IMR-90 (cell line): ENCODE data around the gene MDM4. TPM values are rescaled to one million over a fixed set of nuclear protein-coding genes. Genes with fewer than 3 reads are reported as not detected.

Experiments
- ATAC-seq: fragments of 200-7000 bp; cut with Tn5 transposase; 2 replicates; pipeline ENCODE4 v1.9.1; 2020; ENCODE audit warnings: low read depth, mild to moderate bottlenecking, moderate library complexity
- BruUV-seq: library from RNA; stranded (reverse); fragments of 400-500 nt; replicated peaks from 2 replicates; lab custom pipeline; 2021; lab: Mats Ljungman, UMichigan
- CTCF ChIA-PET: fragments of 300-600 bp; formaldehyde crosslinking; extraction: SDS; loops from one replicate; lab custom pipeline; 2021; ENCODE audit warnings: antibody characterized with exemption; lab: Yijun Ruan, JAX
- POLR2A ChIA-PET: fragments of 300-600 bp; sonication (Branson Sonifier 250); formaldehyde crosslinking; loops from one replicate; lab custom pipeline; 2022; ENCODE audit warnings: antibody characterized with exemption; ENCODE audit not compliant: unreplicated experiment; lab: Charles Lee
- DNase-seq: peaks from one replicate; pipeline ENCODE4 v3.0.0; 2013
- H2AFZ ChIP-seq: replicated peaks from 2 replicates; pipeline ENCODE3; 2013; ENCODE audit warnings: low read length, mild to moderate bottlenecking; ENCODE audit not compliant: poor library complexity
- H2AK5ac ChIP-seq: 2 replicates; pipeline ENCODE4 v1.6.1; 2013; ENCODE audit warnings: low read depth, low read length, inconsistent platforms
- H2AK9ac ChIP-seq: replicated peaks from 2 replicates; pipeline ENCODE3; 2013; ENCODE audit warnings: mild to moderate bottlenecking, low read depth, low read length, moderate library complexity; ENCODE audit not compliant: poor library complexity
- H2BK120ac ChIP-seq: 2 replicates; pipeline ENCODE4 v1.6.1; 2013; ENCODE audit warnings: low read depth, low read length, inconsistent platforms
- H2BK15ac ChIP-seq: 3 replicates; pipeline ENCODE4 v1.6.1; 2013; ENCODE audit warnings: low read depth, low read length, inconsistent platforms
- H2BK20ac ChIP-seq: 2 replicates; pipeline ENCODE4 v1.6.1; 2013; ENCODE audit warnings: low read depth, mild to moderate bottlenecking, inconsistent platforms, low read length, moderate library complexity
- H2BK5ac ChIP-seq: 2 replicates; pipeline ENCODE4 v1.6.1; 2013; ENCODE audit warnings: mild to moderate bottlenecking, low read depth, low read length, inconsistent platforms; ENCODE audit not compliant: poor library complexity, severe bottlenecking
- H3K14ac ChIP-seq: replicated peaks from 2 replicates; pipeline ENCODE4 v1.6.1; 2013; ENCODE audit warnings: low read depth, low read length, inconsistent platforms
- H3K18ac ChIP-seq: 2 replicates; pipeline ENCODE4 v1.6.1; 2013; ENCODE audit warnings: low read depth, low read length, control low read depth
- H3K23ac ChIP-seq: 2 replicates; pipeline ENCODE4 v1.6.1; 2013; ENCODE audit warnings: low read depth, low read length, inconsistent platforms
- H3K27ac ChIP-seq: 2 replicates; pipeline ENCODE4 v1.5.1; 2013; ENCODE audit warnings: mild to moderate bottlenecking, control low read depth, low read length; ENCODE audit not compliant: insufficient read depth
- H3K27me3 ChIP-seq: 2 replicates; pipeline ENCODE4 v1.6.1; 2013; ENCODE audit warnings: low read length; ENCODE audit not compliant: control insufficient read depth, insufficient read depth
- H3K36me3 ChIP-seq: 2 replicates; pipeline ENCODE4 v1.6.1; 2013; ENCODE audit warnings: low read length, mixed read lengths; ENCODE audit not compliant: control insufficient read depth, insufficient read depth
- H3K4ac ChIP-seq: 2 replicates; pipeline ENCODE4 v1.6.1; 2013; ENCODE audit warnings: low read depth, low read length, inconsistent platforms
- H3K4me1 ChIP-seq: 2 replicates; pipeline ENCODE4 v1.6.1; 2013; ENCODE audit warnings: low read length, mixed read lengths; ENCODE audit not compliant: control insufficient read depth, insufficient read depth
- H3K4me2 ChIP-seq: 2 replicates; pipeline ENCODE4 v1.6.1; 2013; ENCODE audit warnings: low read depth, mild to moderate bottlenecking, control low read depth, low read length, moderate library complexity
- H3K4me3 ChIP-seq: 2 replicates; pipeline ENCODE4 v1.5.1; 2013; ENCODE audit warnings: low read depth, mild to moderate bottlenecking, control low read depth, low read length, moderate library complexity; ENCODE audit not compliant: insufficient read depth
- H3K56ac ChIP-seq: 2 replicates; pipeline ENCODE4 v1.6.1; 2013; ENCODE audit warnings: low read length, inconsistent platforms; ENCODE audit not compliant: insufficient read depth; ENCODE audit errors: extremely low read depth
- H3K79me1 ChIP-seq, 2 experiments: 2 replicates each; pipeline ENCODE4 v1.6.1; 2013; ENCODE audit warnings: low read length in 2 of 2, inconsistent platforms in 1 of 2, low read depth in 1 of 2
- H3K9ac ChIP-seq: 2 replicates; pipeline ENCODE4 v1.6.1; 2013; ENCODE audit warnings: low read depth, low read length, control low read depth
- H3K9me1 ChIP-seq: 2 replicates; pipeline ENCODE4 v1.6.1; 2013; ENCODE audit warnings: low read length, inconsistent platforms; ENCODE audit not compliant: insufficient read depth
- H3K9me3 ChIP-seq: 2 replicates; pipeline ENCODE4 v1.6.1; 2013; ENCODE audit warnings: low read length; ENCODE audit not compliant: control insufficient read depth, insufficient read depth
- H4K20me1 ChIP-seq: 2 replicates; pipeline ENCODE4 v1.6.1; 2013; ENCODE audit warnings: low read length, inconsistent platforms; ENCODE audit not compliant: insufficient read depth
- H4K5ac ChIP-seq: 2 replicates; pipeline ENCODE4 v1.6.1; 2013; ENCODE audit warnings: mild to moderate bottlenecking, low read depth, low read length, control low read depth
- H4K8ac ChIP-seq, 2 experiments: 2 replicates each; pipeline ENCODE4 v1.6.1; 2013; ENCODE audit warnings: low read depth in 2 of 2, low read length in 2 of 2, control low read depth in 1 of 2, inconsistent platforms in 1 of 2
- H4K91ac ChIP-seq: 2 replicates; pipeline ENCODE4 v1.6.1; 2013; ENCODE audit warnings: low read depth, low read length, inconsistent platforms; ENCODE audit not compliant: insufficient read depth
- BHLHE40 ChIP-seq: fragments of 150-350 bp; IDR thresholded peaks from 2 replicates; pipeline ENCODE4 v1.6.1; 2016; ENCODE audit warnings: mild to moderate bottlenecking, low read depth, low read length
- CEBPB ChIP-seq: IDR thresholded peaks from 2 replicates; pipeline ENCODE4 v1.6.1; 2012; ENCODE audit warnings: low read depth, low read length, improper control_type of control experiment
- CHD1 ChIP-seq: IDR thresholded peaks from 2 replicates; pipeline ENCODE4 v1.6.1; 2012; ENCODE audit warnings: low read depth, low read length, improper control_type of control experiment
- MAFK ChIP-seq: IDR thresholded peaks from 2 replicates; pipeline ENCODE4 v1.6.1; 2012; ENCODE audit warnings: low read depth, low read length, improper control_type of control experiment
- MAZ ChIP-seq: IDR thresholded peaks from 2 replicates; pipeline ENCODE4 v1.6.1; 2012; ENCODE audit warnings: low read depth, mild to moderate bottlenecking, low read length, improper control_type of control experiment, moderate library complexity, borderline replicate concordance
- MXI1 ChIP-seq: IDR thresholded peaks from 2 replicates; pipeline ENCODE4 v1.6.1; 2012; ENCODE audit warnings: low read depth, mild to moderate bottlenecking, low read length, moderate library complexity, borderline replicate concordance
- NFE2L2 ChIP-seq: fragments of 150-350 bp; IDR thresholded peaks from 2 replicates; pipeline ENCODE4 v1.6.1; 2016; ENCODE audit warnings: low read depth, mild to moderate bottlenecking, low read length
- RAD21 ChIP-seq: IDR thresholded peaks from 2 replicates; pipeline ENCODE4 v1.6.1; 2012; ENCODE audit warnings: low read length, improper control_type of control experiment
- RFX5 ChIP-seq: IDR thresholded peaks from 2 replicates; pipeline ENCODE4 v1.8.0; 2012; ENCODE audit warnings: low read depth, mild to moderate bottlenecking, low read length, moderate library complexity
- USF2 ChIP-seq: fragments of 150-350 bp; IDR thresholded peaks from 2 replicates; pipeline ENCODE4 v1.6.1; 2017; ENCODE audit warnings: mild to moderate bottlenecking, antibody characterized with exemption, low read length, low read depth
- WGBS, 2 experiments: methylation state at CpG; one replicate each; pipeline versions ENCODE4 v1.1.5 to v1.1.7; 2013; ENCODE audit warnings: missing lambda C conversion rate in 2 of 2; ENCODE audit not compliant: insufficient read length in 1 of 2; ENCODE audit errors: extremely low coverage in 2 of 2; 5-methylcytosine and 5-hydroxymethylcytosine counted together
- dilution Hi-C: fragments of 300-500 bp; cut with HindIII; formaldehyde crosslinking; loops from one replicate; pipeline ENCODE4 v1.14.3; 2018; ENCODE audit warnings: low sequenced_read_pairs; ENCODE audit not compliant: unreplicated experiment
- in situ Hi-C: fragments of 300-500 bp; cut with MboI; formaldehyde crosslinking; loops from 3 replicates; pipeline ENCODE4 v1.14.3; 2019; ENCODE audit warnings: low sequenced_read_pairs, inconsistent platforms, mixed read lengths
- intact Hi-C: fragments of 100-400 bp; cut with micrococcal nuclease; formaldehyde crosslinking; loops from 2 replicates; pipeline ENCODE4 v1.10.0; 2022
- polyA plus RNA-seq, 3 experiments: library from polyadenylated mRNA; depleted of rRNA; stranded (reverse); fragments of >200 nt; gene quantifications; 2 replicates each; pipeline ENCODE4 v1.2.3, GENCODE V29; 2012; ENCODE audit warnings: low replicate concordance in 1 of 3
- total RNA-seq: library from RNA; depleted of rRNA; stranded (reverse); fragments of >200 nt; gene quantifications from 2 replicates; pipeline ENCODE4 v1.2.3, GENCODE V29; 2012
- TF ChIP-seq, protein P1 (sequence below): conservative IDR thresholded peaks from 2 replicates; pipeline ENCODE4 v1.5.1; 2012; ENCODE audit warnings: mild to moderate bottlenecking, low read depth, low read length, improper control_type of control experiment

MDM4 gene
- total and polyA plus RNA-seq, 2 of the 4 experiments (the other 2 are of a cell fraction): 7.4 to 20.1 TPM

DNA sequence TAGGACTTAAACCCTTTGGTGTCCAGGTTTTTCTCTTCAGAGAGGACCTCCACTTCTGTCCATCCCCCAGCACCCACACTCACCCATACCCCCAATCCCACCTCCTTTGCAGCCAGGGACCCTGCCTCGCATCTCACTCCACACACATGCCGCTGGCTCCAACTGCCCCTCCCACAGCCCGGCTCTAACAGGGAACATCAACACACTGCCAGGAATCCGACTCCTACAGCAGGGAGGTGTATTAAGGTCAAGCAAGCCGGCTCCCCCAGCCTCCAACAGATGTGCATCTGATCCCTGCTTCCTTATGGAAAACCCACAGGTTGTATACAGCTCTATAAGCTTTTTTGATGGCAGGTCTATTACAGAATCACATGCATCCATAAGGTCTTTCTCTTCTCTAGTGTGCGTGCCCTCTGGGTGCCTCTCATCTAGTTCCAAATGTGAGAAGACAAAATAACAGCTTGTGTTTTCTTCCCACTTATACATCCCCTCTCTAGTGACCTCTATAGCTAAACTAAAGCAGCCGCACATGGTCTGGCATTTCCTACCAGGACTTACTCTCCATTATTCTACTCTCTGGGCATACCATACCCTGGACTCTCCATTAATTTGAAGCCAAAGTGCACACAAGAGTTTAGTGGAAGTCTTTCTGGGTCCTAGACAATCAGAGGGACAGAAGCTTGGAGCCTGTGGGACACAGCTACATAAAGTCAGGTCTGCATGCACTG is 37.9 kb upstream of the MDM4 start:
- Histone ChIP-seq H3K4me3 (no peak overlapping the region), H3K27me3 (peaks cover 8% of the 10 kb centered on the region), H3K36me3 (no peaks in the 10 kb centered on the region), H2BK15ac (no peak overlapping the region), H2AFZ (no peak overlapping the region), H3K23ac (no peak overlapping the region), H3K4ac (no peak overlapping the region), H2BK5ac (no peak overlapping the region), H3K9ac (no peak overlapping the region), H2AK9ac (no peak overlapping the region), H3K4me2 (no peak overlapping the region), H4K8ac (no peak overlapping the region), H4K5ac (no peak overlapping the region), H4K20me1 (peaks cover 24% of the 10 kb centered on the region), H3K18ac (no peak overlapping the region), H3K27ac (no peak overlapping the region), H3K79me1 (no peaks in the 10 kb centered on the region), H3K9me3 (no peaks in the 10 kb centered on the region), H4K91ac (no peak overlapping the region), H2BK20ac (no peak overlapping the region), H2AK5ac (no peak overlapping the region), H3K4me1 (peaks cover 6% of the 10 kb centered on the region; the same call in 1 of the 2 replicates), H3K14ac (no peak overlapping the region), H3K9me1 (peaks cover 18% of the 10 kb centered on the region; the same call in 1 of the 2 replicates), H3K56ac (no peak overlapping the region), H2BK120ac (no peak overlapping the region)
- ATAC-seq (no peak), DNase-seq (no peak)
- intact Hi-C loops (no loop called here), dilution Hi-C loops (no loop called here), in situ Hi-C loops (no loop called here)
- no TSS peak for BruUV-seq
- ChIA-PET POLR2A (no interaction called here), CTCF (interaction anchor here (1.0 to 1.3 kb wide), 2 partner anchors 16 kb away, joined by 4 read pairs; partner anchors contain the start of gene PIK3C2B)
- WGBS, 2 experiments: 89% methylated on average over 1 of the region's 7 CpGs; no CpG with 5 or more reads in 1 of the 2 experiments
- TF ChIP-seq CEBPB: no peak
- TF ChIP-seq MAZ: no peak
- no peak for TF ChIP-seq RAD21
- TF ChIP-seq, protein P1, sequence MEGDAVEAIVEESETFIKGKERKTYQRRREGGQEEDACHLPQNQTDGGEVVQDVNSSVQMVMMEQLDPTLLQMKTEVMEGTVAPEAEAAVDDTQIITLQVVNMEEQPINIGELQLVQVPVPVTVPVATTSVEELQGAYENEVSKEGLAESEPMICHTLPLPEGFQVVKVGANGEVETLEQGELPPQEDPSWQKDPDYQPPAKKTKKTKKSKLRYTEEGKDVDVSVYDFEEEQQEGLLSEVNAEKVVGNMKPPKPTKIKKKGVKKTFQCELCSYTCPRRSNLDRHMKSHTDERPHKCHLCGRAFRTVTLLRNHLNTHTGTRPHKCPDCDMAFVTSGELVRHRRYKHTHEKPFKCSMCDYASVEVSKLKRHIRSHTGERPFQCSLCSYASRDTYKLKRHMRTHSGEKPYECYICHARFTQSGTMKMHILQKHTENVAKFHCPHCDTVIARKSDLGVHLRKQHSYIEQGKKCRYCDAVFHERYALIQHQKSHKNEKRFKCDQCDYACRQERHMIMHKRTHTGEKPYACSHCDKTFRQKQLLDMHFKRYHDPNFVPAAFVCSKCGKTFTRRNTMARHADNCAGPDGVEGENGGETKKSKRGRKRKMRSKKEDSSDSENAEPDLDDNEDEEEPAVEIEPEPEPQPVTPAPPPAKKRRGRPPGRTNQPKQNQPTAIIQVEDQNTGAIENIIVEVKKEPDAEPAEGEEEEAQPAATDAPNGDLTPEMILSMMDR: no peak
- no peak for TF ChIP-seq NFE2L2
- TF ChIP-seq USF2: no peak
- no peak for TF ChIP-seq BHLHE40
- no peak for TF ChIP-seq RFX5
- TF ChIP-seq CHD1: no peak
- TF ChIP-seq MXI1: no peak
- no peak for TF ChIP-seq MAFK
